Renal cortical epithelial cell (primary cell): ENCODE measurements around the gene KCNA1. TPM values are rescaled to one million over a fixed set of nuclear protein-coding genes. Genes with fewer than 3 reads are reported as not detected.

Experiments used
- DNase-seq: peaks from one replicate; pipeline ENCODE4 v3.0.0-alpha.2; 2011; ENCODE audit warnings: low read depth
- total RNA-seq: library from RNA; depleted of rRNA; stranded (reverse); fragments of >200 nt; gene quantifications from 2 replicates; pipeline ENCODE4 v1.2.3, GENCODE V29; 2014

The KCNA1 gene
- total RNA-seq, 1 donor from 2014 or later: not detected

- no peak for DNase-seq
Measured at GRCh38 chr12:4911316-4911994, 1.8 kb downstream of the KCNA1 start.

GRCh38 chr12:4914720-4915119, 5.0 kb downstream of the KCNA1 start:
- no peak for DNase-seq

GRCh38 chr12:4915752-4916151, 6.0 kb downstream of the KCNA1 start:
- DNase-seq: no peak

- no peak for DNase-seq
Measured at GRCh38 chr12:4918950-4919660, 9.4 kb downstream of the KCNA1 start.

GRCh38 chr12:4932576-4932975, 22.9 kb downstream of the KCNA1 start:
- no peak for DNase-seq

GRCh38 chr12:4933411-4933810, 23.7 kb downstream of the KCNA1 start:
- DNase-seq: no peak

GRCh38 chr12:4934407-4935035, 24.8 kb downstream of the KCNA1 start:
- no peak for DNase-seq

- DNase-seq: no peak
Measured at GRCh38 chr12:4938900-4939299, 29.2 kb downstream of the KCNA1 start.

GRCh38 chr12:4939418-4940023, 29.8 kb downstream of the KCNA1 start:
- DNase-seq: no peak

GRCh38 chr12:4943067-4943937, 33.6 kb downstream of the KCNA1 start:
- no peak for DNase-seq

GRCh38 chr12:4943938-4944284, 34.2 kb downstream of the KCNA1 start:
- no peak for DNase-seq

- no peak for DNase-seq
Measured at GRCh38 chr12:4947253-4947652, 37.5 kb downstream of the KCNA1 start.

- no peak for DNase-seq
Measured at GRCh38 chr12:4951083-4951482, 41.4 kb downstream of the KCNA1 start.

- no peak for DNase-seq
Measured at GRCh38 chr12:4951601-4952000, 41.9 kb downstream of the KCNA1 start.

GRCh38 chr12:4954621-4955354, 45.1 kb downstream of the KCNA1 start:
- no peak for DNase-seq

GRCh38 chr12:4956054-4956453, 46.3 kb downstream of the KCNA1 start:
- no peak for DNase-seq

GRCh38 chr12:4956968-4957367, 47.3 kb downstream of the KCNA1 start:
- no peak for DNase-seq

- no peak for DNase-seq
Measured at GRCh38 chr12:4957761-4958160, 48.1 kb downstream of the KCNA1 start.

GRCh38 chr12:4958697-4959375, 49.1 kb downstream of the KCNA1 start:
- no peak for DNase-seq

GRCh38 chr12:4959381-4959780, 49.7 kb downstream of the KCNA1 start:
- no peak for DNase-seq

- DNase-seq: no peak
Measured at GRCh38 chr12:4960030-4960429, 50.3 kb downstream of the KCNA1 start.
